IPS-15b (cell line): ENCODE results near the gene EXOC6.

Source experiments
- H3K27me3 ChIP-seq: one replicate; pipeline ENCODE4 v1.6.1; 2013; ENCODE audit warnings: low read length; ENCODE audit not compliant: control insufficient read depth, insufficient read depth
- H3K36me3 ChIP-seq: one replicate; pipeline ENCODE4 v1.6.1; 2013; ENCODE audit warnings: low read length; ENCODE audit not compliant: control insufficient read depth, insufficient read depth
- H3K4me1 ChIP-seq: one replicate; pipeline ENCODE4 v1.6.1; 2013; ENCODE audit warnings: mild to moderate bottlenecking, low read length; ENCODE audit not compliant: control insufficient read depth, insufficient read depth
- H3K4me3 ChIP-seq: one replicate; pipeline ENCODE4 v1.5.1; 2013; ENCODE audit warnings: low read depth, low read length
- H3K9ac ChIP-seq: one replicate; pipeline ENCODE4 v1.6.1; 2013; ENCODE audit warnings: low read depth, mild to moderate bottlenecking, low read length
- H3K9me3 ChIP-seq: one replicate; pipeline ENCODE4 v1.6.1; 2013; ENCODE audit warnings: mild to moderate bottlenecking, low read length; ENCODE audit not compliant: control insufficient read depth, insufficient read depth

Gene EXOC6

GRCh38 chr10:92822964-92823363 is 25.4 kb upstream of the EXOC6 start:
- H3K9ac ChIP-seq = no peak overlapping the region
- H3K4me1 ChIP-seq = peaks cover 3% of the 10 kb centered on the region
- H3K27me3 ChIP-seq = no peaks in the 10 kb centered on the region
- no peak overlapping the region for H3K4me3 ChIP-seq
- H3K9me3 ChIP-seq = no peaks in the 10 kb centered on the region
- H3K36me3 ChIP-seq = no peaks in the 10 kb centered on the region

DNA sequence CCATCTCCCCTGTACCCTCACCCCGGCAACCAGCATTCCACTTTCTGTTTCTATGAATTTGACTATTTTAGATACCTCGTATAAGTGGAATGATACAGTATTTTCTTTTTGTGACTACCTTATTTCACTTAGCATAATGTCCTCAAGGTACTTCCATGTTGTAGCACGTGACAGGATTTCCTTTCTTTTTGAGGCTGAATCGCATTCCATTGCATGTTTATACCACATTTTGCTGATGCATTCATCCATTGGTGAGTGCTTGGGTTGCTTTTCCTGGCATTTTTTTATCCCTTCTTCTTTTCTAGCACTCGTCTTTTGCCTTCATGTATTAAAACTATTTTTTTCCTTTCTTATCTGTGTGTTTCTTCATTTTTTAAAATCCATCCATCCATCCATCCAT is 22.3 kb upstream of the EXOC6 start:
- Histone ChIP-seq H3K4me1 (peaks cover 3% of the 10 kb centered on the region), H3K4me3 (no peak overlapping the region), H3K9me3 (no peaks in the 10 kb centered on the region), H3K36me3 (no peaks in the 10 kb centered on the region), H3K27me3 (no peaks in the 10 kb centered on the region), H3K9ac (no peak overlapping the region)

- Histone ChIP-seq H3K4me1 (peaks cover 3% of the 10 kb centered on the region), H3K27me3 (no peaks in the 10 kb centered on the region), H3K36me3 (no peaks in the 10 kb centered on the region), H3K4me3 (no peak overlapping the region), H3K9ac (no peak overlapping the region), H3K9me3 (no peaks in the 10 kb centered on the region)
Observed at GRCh38 chr10:92826504-92826903, 21.8 kb upstream of the EXOC6 start.

GRCh38 chr10:92829042-92829785 is 19.1 kb upstream of the EXOC6 start:
- H3K9me3 ChIP-seq = no peaks in the 10 kb centered on the region
- H3K36me3 ChIP-seq = no peaks in the 10 kb centered on the region
- no peak overlapping the region for H3K9ac ChIP-seq
- H3K4me3 ChIP-seq = no peak overlapping the region
- no peaks in the 10 kb centered on the region for H3K4me1 ChIP-seq
- no peaks in the 10 kb centered on the region for H3K27me3 ChIP-seq

GRCh38 chr10:92829786-92830377 is 18.4 kb upstream of the EXOC6 start:
- H3K27me3 ChIP-seq = no peaks in the 10 kb centered on the region
- no peaks in the 10 kb centered on the region for H3K36me3 ChIP-seq
- no peaks in the 10 kb centered on the region for H3K9me3 ChIP-seq
- no peaks in the 10 kb centered on the region for H3K4me1 ChIP-seq
- no peak overlapping the region for H3K9ac ChIP-seq
- H3K4me3 ChIP-seq = no peak overlapping the region

- Histone ChIP-seq H3K27me3 (no peaks in the 10 kb centered on the region), H3K9me3 (no peaks in the 10 kb centered on the region), H3K36me3 (no peaks in the 10 kb centered on the region), H3K4me1 (no peaks in the 10 kb centered on the region), H3K4me3 (no peak overlapping the region), H3K9ac (no peak overlapping the region)
Observed at GRCh38 chr10:92830478-92831389, 17.6 kb upstream of the EXOC6 start.

GRCh38 chr10:92832121-92832520 is 16.2 kb upstream of the EXOC6 start:
- no peak overlapping the region for H3K4me3 ChIP-seq
- no peak overlapping the region for H3K9ac ChIP-seq
- H3K36me3 ChIP-seq = no peaks in the 10 kb centered on the region
- H3K27me3 ChIP-seq = no peaks in the 10 kb centered on the region
- no peaks in the 10 kb centered on the region for H3K4me1 ChIP-seq
- no peaks in the 10 kb centered on the region for H3K9me3 ChIP-seq

DNA sequence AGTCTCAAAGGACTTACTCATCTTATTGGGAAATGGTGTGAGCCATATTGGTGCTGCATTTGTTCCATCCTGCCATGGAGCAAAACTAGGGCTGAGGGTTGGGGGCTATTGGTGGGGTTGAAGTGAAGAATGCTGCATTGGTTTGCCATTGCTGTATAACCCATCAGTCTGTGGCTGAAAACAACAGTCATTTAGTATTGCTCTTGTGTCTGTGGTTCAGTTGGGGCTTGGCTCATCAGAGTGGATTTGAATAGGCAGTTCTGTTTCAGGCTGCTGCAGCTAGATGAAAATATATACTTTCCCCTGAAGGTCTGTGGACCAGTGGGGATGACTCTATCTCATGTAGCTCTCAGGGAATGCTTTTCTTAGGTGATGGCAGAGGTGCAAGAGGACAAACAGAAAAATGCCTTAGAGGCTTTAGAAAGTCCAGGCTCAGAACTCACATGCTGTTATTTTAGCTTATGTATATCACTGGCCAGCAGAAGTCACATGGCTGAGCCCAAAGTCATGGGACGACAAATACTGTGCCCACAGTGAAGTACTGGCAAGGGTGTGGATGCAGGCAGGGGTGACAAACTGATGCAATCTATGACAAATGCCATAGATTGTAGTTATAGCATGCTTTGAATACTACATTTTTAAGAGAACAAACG is 15.2 kb upstream of the EXOC6 start:
- Histone ChIP-seq H3K36me3 (no peaks in the 10 kb centered on the region), H3K4me3 (no peak overlapping the region), H3K9me3 (no peaks in the 10 kb centered on the region), H3K9ac (no peak overlapping the region), H3K27me3 (no peaks in the 10 kb centered on the region), H3K4me1 (no peaks in the 10 kb centered on the region)

- no peak overlapping the region for H3K9ac ChIP-seq
- H3K9me3 ChIP-seq = no peaks in the 10 kb centered on the region
Observed at GRCh38 chr10:92834331-92834730, 14.0 kb upstream of the EXOC6 start.

DNA sequence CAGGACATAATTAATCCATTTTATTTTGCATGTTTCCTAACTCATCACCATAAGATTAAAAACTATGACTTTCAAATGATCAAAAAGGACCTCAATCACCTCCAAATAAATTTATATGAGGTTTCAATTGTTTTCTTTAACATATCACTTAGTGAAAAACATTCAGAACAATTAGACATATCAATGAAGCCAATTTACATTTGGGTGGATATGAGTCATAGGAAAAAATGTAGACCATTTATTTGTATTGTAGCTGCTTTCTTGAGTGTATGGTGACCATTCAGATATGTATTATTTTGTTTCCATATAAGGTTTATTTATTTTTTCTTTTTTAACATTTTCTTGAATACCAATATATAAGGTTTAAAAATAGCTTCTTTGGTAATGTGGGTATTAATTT is 13.3 kb upstream of the EXOC6 start:
- Histone ChIP-seq H3K27me3 (no peaks in the 10 kb centered on the region), H3K4me3 (no peak overlapping the region), H3K9ac (no peak overlapping the region), H3K36me3 (no peaks in the 10 kb centered on the region), H3K9me3 (no peaks in the 10 kb centered on the region), H3K4me1 (no peaks in the 10 kb centered on the region)

More at GRCh38 chr10:92834331-92834730, 14.0 kb upstream of the EXOC6 start:
- H3K4me1 ChIP-seq = no peaks in the 10 kb centered on the region
- H3K4me3 ChIP-seq = no peak overlapping the region
- H3K27me3 ChIP-seq = no peaks in the 10 kb centered on the region
- H3K36me3 ChIP-seq = no peaks in the 10 kb centered on the region

- no peaks in the 10 kb centered on the region for H3K27me3 ChIP-seq
- H3K9me3 ChIP-seq = no peaks in the 10 kb centered on the region
- no peak overlapping the region for H3K4me3 ChIP-seq
Observed at GRCh38 chr10:92837456-92837855, 10.9 kb upstream of the EXOC6 start.

More at GRCh38 chr10:92837456-92837855, 10.9 kb upstream of the EXOC6 start:
- Histone ChIP-seq H3K36me3 (no peaks in the 10 kb centered on the region), H3K4me1 (no peaks in the 10 kb centered on the region), H3K9ac (no peak overlapping the region)
